ENCODE results near the gene RECQL5. TPM values are rescaled to one million over a fixed set of nuclear protein-coding genes. Genes with fewer than 3 reads are reported as not detected.

RECQL5 gene
- total RNA-seq, 1 experiment from 2014 or later = 40.0 TPM

DNA sequence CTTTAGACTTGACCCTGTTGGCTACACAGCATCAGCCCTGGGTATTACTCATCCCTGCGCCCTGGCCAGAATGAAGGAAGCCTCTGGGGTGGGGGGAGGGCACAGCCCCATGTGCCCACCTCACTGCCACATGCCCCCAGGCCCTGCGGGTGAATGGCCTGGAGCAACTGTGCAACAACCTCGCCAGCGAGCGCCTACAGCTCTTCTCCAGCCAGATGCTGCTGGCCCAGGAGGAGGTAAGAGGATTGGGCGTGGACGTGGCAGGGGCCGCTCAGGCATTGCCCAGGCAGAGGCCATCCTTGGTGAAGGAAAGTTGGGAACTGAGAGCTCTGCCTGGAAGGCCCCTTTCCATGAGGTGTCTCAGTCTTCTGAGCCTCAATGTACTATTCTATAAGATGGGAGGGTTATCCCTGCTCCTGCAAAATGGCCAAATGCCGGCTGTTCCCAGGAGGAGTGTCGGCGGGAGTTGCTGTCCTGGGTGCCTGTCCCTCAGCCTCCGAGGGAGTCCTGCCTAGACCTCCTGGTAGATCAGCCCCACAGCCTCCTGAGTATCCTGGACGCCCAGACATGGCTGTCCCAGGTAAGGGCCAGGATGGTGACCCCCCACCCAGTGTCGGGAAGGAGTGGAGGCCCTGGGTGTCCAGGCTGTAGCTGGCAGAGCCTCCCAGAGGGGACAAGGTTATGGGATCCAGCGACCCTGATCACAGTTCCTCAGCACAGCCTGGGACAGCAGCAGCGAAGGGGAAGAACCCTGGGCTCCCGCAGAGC is 70.5 kb downstream of the RECQL5 start:
- Mint-ChIP-seq H3K27ac (peak overlapping the region in 1 of 3 experiments; percentile 44; a peak in 1 of 7 replicates), H3K27me3 (ENCODE audit: low read depth) (peaks cover 1% of the 10 kb centered on the region; the same call in 1 of the 2 replicates), H3K36me3 (ENCODE audit: insufficient read depth in 1 of 3, low read depth in 3 of 3) (no peaks in the 10 kb centered on the region), H3K9me3 (no peaks in the 10 kb centered on the region), H3K4me1 (no peaks in the 10 kb centered on the region), H3K4me3 (no peak overlapping the region)
- Histone ChIP-seq H3K79me2 (ENCODE audit: insufficient read depth, low read length) (no peaks in the 10 kb centered on the region), H2BK12ac (ENCODE audit: insufficient read length, low read depth, low read length) (no peak overlapping the region), H2BK120ac (ENCODE audit: low read depth, low read length, poor library complexity, severe bottlenecking) (no peak overlapping the region), H4K91ac (ENCODE audit: insufficient read length, low read depth, low read length) (no peak overlapping the region), H4K8ac (replicated peaks; ENCODE audit: insufficient read length, low read depth, low read length) (no peak overlapping the region), H3K18ac (ENCODE audit: insufficient read length, low read depth, low read length) (no peak overlapping the region), H4K20me1 (ENCODE audit: control insufficient read depth, insufficient read depth, insufficient read length) (no peaks in the 10 kb centered on the region), H3T11ph (ENCODE audit: low read length) (no peak overlapping the region), H3K23me2 (ENCODE audit: insufficient read length, low read depth, low read length, poor library complexity, severe bottlenecking) (no peaks in the 10 kb centered on the region), H3K56ac (ENCODE audit: insufficient read length, low read depth, low read length) (no peak overlapping the region), H3K4me2 (ENCODE audit: insufficient read depth, insufficient read length, low read length) (no peak overlapping the region), H4K5ac (ENCODE audit: insufficient read length, low read depth, low read length) (no peak overlapping the region), H3K14ac (ENCODE audit: insufficient read depth, low read length) (no peak overlapping the region; the same call in 1 of the 2 replicates), H3K9me3 (ENCODE audit: control insufficient read depth, low read depth, low read length) (no peaks in the 10 kb centered on the region), H3K4me1 (ENCODE audit: insufficient read depth, low read length) (no peaks in the 10 kb centered on the region), H3K27me3 (ENCODE audit: insufficient read depth, low read length) (no peaks in the 10 kb centered on the region), H2BK15ac (ENCODE audit: low read depth, low read length) (no peak overlapping the region), H3K79me1 (ENCODE audit: insufficient read depth, low read depth, low read length, poor library complexity, severe bottlenecking) (no peaks in the 10 kb centered on the region), H2BK20ac (ENCODE audit: low read depth, low read length, poor library complexity, severe bottlenecking) (no peak overlapping the region), H3K23ac (ENCODE audit: insufficient read length, low read depth, low read length) (no peak overlapping the region), H2AK5ac (ENCODE audit: insufficient read length, low read length) (no peak overlapping the region), H2AFZ (ENCODE audit: low read length) (no peak overlapping the region), H2BK5ac (ENCODE audit: insufficient read length, low read length) (no peak overlapping the region), H3K9ac (ENCODE audit: extremely low read depth, insufficient read length, low read length) (no peak overlapping the region), H3K4ac (ENCODE audit: low read depth, low read length) (no peak overlapping the region), H3K27ac (ENCODE audit: insufficient read length, low read depth, low read length) (no peak overlapping the region)
- DNase-seq = peak; percentile 31
- TF ChIP-seq, protein P1, sequence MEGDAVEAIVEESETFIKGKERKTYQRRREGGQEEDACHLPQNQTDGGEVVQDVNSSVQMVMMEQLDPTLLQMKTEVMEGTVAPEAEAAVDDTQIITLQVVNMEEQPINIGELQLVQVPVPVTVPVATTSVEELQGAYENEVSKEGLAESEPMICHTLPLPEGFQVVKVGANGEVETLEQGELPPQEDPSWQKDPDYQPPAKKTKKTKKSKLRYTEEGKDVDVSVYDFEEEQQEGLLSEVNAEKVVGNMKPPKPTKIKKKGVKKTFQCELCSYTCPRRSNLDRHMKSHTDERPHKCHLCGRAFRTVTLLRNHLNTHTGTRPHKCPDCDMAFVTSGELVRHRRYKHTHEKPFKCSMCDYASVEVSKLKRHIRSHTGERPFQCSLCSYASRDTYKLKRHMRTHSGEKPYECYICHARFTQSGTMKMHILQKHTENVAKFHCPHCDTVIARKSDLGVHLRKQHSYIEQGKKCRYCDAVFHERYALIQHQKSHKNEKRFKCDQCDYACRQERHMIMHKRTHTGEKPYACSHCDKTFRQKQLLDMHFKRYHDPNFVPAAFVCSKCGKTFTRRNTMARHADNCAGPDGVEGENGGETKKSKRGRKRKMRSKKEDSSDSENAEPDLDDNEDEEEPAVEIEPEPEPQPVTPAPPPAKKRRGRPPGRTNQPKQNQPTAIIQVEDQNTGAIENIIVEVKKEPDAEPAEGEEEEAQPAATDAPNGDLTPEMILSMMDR (conservative IDR thresholded peaks at IDR 0.05) = no peak
- WGBS (ENCODE audit: extremely low coverage, insufficient read length, low lambda C conversion rate) = no CpG with 5 or more reads among the region's 17 CpGs

Data from H9 (cell line).